DMS53 treated with DMSO at 0.1 percent for 48 hours (cell line): ENCODE data around the gene G3BP1.
"Not testable (repeated sequence)": the region's sequence is repeated elsewhere in the genome, so short reads cannot be mapped to it uniquely, and the experiment has no call there.

ENCODE experiments used
- DNase-seq: peaks from one replicate; lab custom pipeline; 2025; ENCODE audit not compliant: unreplicated experiment; lab: John Stamatoyannopoulos, UW

The G3BP1 gene

GRCh38 chr5:151855701-151856100 is 83.9 kb downstream of the G3BP1 start:
- DNase-seq: no peak

GRCh38 chr5:151856861-151857260 is 85.1 kb downstream of the G3BP1 start:
- no peak for DNase-seq

GRCh38 chr5:151860867-151861266 is 89.1 kb downstream of the G3BP1 start:
- DNase-seq: not testable (repeated sequence)
